Lower leg skin (tissue), 3 donors: ENCODE data around the gene KRTAP4-12.

Experiments used
- CTCF ChIP-seq, 3 donors: fragments of 450-650 bp; IDR thresholded peaks; one replicate each; pipeline ENCODE4 v1.5.1; 2016; ENCODE audit warnings: antibody characterized with exemption in 3 of 3, mild to moderate bottlenecking in 3 of 3, moderate library complexity in 2 of 3
- POLR2A ChIP-seq, 2 donors: fragments of 450-650 bp; IDR thresholded peaks; one replicate each; pipeline ENCODE4 v1.6.1; 2016 to 2017; ENCODE audit warnings: antibody characterized with exemption in 2 of 2, mild to moderate bottlenecking in 1 of 2, moderate library complexity in 1 of 2

GRCh38 chr17:41168121-41168520, 44.1 kb upstream of the KRTAP4-12 start, which contains the start of gene KRTAP4-3:
- no peak for TF ChIP-seq CTCF (IDR thresholded peaks at IDR 0.05)
- no peak for TF ChIP-seq POLR2A (IDR thresholded peaks at IDR 0.05)
